GF-D8 (cell line): ENCODE data around the gene CLEC16A.

ENCODE experiments used
- DNase-seq: peaks from one replicate; lab custom pipeline; 2025; lab: John Stamatoyannopoulos, UW

Gene CLEC16A

DNA sequence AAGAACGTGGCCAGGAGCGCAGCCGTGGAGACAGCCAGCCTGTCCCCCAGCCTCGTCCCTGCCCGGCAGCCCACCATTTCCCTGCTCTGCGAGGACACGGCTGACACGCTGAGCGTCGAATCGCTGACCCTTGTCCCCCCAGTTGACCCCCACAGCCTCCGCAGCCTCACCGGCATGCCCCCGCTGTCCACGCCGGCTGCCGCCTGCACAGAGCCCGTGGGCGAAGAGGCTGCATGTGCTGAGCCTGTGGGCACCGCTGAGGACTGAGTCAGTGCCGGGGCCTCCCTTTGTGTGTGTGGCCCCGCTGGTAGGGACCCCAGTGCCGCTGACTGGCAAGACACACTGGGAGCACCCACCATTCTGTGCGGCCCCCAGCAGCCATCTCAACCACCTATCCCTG lies 234.1 kb downstream of the CLEC16A start:
- DNase-seq = no peak

GRCh38 chr16:11179574-11179973 lies 235.2 kb downstream of the CLEC16A start:
- DNase-seq = no peak

DNA sequence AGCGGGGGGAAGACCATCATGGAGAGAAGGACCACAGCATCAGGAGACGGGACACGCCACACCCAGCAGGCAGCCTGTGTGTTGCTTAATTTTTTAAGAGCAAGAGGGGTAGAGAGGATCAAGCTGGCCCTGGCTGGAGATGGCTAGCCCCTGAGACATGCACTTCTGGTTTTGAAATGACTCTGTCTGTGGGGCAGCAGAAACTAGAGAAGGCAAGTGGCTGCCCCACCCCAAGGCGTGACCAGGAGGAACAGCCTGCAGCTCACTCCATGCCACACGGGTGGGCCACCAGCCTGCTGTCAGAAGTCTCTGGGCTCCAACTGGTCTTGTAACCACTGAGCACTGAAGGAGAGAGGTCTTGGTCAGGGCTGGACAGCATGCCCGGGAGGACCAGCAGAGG lies 236.1 kb downstream of the CLEC16A start:
- DNase-seq = no peak

GRCh38 chr16:11181242-11181898 lies 237.0 kb downstream of the CLEC16A start:
- DNase-seq = no peak

DNA sequence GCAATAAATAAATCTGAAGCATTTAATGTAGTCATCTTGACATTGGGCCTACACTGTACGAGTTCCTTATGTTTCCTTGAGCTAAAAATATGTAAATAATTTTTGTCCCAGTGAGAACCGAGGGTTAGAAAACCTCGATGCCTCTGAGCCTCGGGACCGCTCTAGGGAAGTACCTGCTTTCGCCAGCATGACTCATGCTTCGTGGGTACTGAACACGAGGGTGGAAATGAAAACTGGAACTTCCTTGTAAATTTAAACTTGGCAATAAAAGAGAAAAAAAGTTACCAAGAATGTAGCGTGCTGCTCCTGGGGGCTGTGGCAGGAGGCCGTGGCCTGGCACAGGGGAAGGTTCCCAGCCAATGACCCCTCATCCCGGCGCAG lies 237.5 kb downstream of the CLEC16A start:
- DNase-seq = peak; percentile 13

DNA sequence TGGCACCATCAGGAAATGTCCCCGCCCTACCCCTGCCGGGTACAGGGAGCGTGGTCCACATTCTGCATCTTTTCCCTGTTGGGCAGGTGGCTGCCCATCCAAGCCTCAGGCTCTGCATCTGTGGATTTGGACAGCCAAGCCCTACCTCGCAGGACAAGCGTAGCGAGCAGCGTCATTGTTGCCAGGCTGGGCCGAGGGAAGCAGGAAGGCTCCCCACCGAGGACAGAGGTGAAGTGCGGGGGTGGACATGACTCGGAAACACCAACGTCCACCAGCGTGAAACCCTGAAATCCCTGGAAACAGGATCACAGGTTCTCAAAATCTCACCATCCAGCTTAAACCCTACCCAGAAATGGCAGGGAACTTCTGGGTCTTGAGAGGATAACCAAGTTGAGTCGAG lies 238.0 kb downstream of the CLEC16A start:
- no peak for DNase-seq

DNA sequence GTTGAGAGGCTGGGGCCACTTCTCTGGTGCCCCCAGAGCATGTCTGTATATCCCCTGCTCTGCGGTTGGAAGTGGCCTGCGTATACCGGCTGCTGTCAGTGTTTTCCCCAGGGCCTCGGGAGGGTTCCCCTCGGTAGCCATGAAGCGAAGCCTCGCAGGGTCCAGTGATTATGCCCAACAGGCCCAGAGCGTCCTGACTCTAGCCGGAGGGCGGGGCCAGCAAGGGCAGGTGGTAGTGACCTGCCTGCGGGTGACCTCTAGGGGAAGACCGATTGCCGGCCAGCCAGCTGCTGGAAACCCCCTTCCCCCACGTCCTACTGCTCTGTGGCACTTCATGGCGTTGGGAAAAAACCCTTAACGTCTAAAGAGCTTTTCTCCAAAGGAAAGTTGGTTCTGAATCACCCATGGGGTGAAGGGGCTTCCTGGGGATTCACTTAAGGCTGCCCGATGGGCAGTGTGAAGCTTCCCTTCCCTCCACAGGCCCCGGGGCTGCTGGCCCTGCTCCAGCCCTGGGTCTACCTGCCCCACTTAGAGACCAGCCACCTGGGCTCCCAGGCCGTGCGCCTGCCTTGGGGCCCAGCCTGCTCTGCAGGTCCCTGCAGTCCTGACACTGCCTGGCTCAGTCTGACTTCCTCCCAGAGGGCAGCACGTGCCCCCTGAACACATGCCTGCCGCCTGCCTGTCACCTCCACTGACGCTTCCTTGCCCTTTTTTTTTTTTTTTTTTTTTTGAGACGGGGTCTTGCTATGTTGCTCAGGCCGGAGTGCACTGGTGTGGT lies 238.9 kb downstream of the CLEC16A start:
- DNase-seq = no peak

GRCh38 chr16:11183951-11184350 lies 239.6 kb downstream of the CLEC16A start:
- DNase-seq = no peak

DNA sequence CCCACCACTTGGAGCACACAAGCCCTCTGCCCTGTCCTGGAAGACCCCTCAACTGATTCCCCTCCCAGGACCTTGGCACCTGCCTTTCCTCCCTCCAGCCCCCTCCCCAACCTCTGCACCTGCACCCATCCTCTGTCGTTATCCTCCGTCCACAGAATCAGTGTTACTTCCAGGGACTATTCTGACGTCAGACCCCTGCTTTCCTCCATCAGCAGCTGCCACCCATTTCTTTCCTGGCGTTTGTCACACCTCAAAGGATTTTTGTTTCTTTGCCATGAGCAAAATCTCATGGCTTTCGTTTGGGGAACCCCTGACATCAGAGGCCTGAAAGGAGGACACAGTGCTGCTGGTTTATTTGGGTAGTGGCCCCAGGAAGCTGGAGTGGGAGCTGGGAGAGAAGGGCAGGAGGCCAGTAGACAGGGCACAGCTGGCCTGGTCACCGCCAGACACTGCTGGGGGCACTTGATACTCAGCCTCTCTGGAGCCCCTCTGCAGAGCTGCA lies 243.2 kb downstream of the CLEC16A start:
- no peak for DNase-seq

DNA sequence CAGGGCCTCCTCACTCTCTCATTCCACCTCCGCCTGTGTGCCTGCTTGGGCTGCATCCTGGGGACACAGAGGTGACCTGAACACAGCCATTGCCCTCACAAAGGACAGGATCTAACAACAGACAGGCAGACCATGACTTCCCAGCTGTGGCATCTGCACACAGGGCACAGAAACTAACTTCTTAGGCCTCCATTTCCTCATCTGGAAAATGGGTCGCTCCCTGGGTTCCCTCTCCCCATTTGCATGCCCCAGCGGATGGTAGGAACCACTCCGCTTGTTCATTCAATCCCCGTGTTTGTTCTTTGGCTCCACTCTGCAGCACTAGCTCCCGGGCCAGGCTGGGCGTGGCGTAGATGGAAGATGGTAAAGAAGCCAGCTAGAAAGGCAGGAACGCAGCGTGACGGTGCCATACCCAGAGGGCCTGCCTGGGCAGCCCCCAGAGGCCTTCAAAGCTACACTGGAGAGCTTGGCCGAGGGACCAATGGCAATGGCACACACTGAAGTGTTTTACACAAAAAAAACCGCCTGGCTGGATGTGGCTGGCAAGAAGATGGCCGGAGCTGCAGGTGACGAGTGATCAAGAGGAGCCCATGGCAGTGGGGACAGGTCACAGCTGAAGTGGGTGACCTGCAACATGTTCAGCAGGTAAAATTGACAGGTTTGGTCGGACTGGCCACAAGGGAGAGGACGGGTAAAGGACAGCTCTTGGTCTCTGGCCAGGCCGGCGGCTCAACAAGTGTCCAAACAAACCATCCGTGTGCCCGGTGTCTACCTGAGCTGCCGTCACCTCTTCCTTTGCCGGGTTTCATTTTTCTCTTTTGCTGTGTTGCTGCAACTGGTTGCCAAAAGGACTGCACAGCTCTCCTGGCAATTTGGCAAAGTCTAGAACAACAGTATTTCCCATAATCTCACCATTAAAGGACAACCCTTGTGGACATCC lies 244.7 kb downstream of the CLEC16A start:
- DNase-seq = no peak

DNA sequence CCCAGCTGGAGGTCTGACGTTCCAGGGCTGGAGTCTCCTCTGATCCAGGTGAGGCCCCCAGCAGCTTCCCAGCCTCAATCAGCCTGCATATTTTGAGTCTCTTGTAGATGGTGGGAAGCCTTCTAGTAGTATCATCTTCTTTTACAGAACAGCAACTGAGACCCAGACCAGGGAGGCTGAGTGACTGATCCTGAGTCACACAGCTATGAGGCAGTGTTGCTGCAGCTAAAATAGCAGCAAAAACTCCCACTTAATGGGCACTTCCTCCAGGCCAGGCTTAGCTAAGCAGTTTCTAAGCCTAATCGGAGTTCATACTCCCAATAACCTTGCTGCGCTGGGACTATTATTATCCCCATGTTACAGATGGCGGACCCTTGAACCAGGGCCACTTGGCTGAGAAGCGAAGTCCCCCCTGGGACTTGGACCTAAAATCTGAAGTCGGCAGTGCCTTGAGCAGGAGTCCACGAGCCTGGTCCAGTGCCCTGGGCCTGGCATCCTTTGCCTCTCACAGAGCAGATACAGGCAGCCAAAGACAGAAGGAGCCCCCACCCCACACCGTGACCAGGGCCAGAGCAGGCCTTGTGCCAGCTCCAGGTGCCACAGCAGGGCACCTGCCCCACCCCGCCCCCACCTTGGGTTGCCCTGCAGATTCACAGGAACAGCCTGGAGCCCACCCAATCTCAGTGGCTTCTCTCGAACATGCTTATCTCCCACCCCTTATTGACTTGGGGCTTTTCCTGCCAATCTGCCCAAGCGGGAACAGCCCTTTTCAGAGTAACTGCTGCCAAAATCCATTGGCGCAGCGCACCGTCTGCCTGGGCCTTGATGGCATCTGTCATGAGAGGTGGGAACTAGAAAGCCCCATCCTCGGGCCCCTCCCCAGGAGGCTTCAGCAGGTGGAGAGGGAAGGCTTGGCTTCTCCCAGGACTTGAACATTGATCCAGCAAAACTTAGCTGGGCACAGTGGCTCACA lies 246.5 kb downstream of the CLEC16A start:
- DNase-seq = no peak

- DNase-seq = no peak
Observed at GRCh38 chr16:11191665-11192064, 247.3 kb downstream of the CLEC16A start.

GRCh38 chr16:11193494-11193893 lies 249.1 kb downstream of the CLEC16A start:
- DNase-seq = no peak

GRCh38 chr16:11194913-11195312 lies 250.5 kb downstream of the CLEC16A start:
- peak; percentile 41 for DNase-seq

GRCh38 chr16:11196286-11196828 lies 252.0 kb downstream of the CLEC16A start:
- no peak for DNase-seq

DNA sequence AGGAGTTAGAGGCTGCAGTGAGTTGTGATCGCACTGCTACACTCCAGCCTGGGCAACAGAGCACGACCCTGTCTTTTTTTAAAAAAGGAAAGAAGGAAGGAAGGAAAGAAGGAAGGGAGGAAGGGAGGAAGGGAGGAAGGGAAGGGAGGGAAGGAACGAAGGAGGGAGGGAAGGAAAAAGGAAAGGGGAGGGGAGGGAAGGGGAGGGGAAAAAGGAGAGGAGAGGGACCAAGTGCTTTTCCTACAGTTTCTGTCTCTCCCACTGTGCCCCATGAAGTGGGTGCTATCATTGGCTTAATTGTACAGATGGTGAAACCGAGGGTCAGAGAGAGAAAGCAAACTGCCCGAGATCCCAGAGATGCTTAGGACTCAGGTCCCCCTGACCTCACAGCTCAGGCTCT lies 254.0 kb downstream of the CLEC16A start:
- DNase-seq = no peak

- DNase-seq = peak; percentile 19
Observed at GRCh38 chr16:11198828-11199227, 254.5 kb downstream of the CLEC16A start.

DNA sequence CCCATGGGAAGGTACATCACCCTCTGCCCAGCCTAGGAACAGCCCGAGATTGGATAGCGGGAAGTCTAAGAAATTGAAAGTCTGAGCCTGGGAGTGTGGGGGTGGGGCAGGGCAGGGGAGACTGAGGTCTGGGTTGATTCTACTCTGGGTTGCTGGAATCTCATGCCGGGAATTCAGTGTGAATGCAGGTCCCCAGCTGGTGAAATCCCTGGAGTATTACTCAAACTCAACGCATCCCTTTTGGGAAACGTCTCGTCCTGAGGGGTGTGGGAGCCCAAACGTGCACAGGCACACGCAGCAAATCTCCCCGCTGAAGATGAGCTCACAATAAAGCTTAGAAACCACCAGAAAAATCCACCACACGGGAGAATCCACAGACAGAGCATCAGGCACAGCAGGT lies 256.2 kb downstream of the CLEC16A start:
- no peak for DNase-seq

GRCh38 chr16:11201498-11202259 lies 257.3 kb downstream of the CLEC16A start:
- peak; percentile 65 for DNase-seq
